ENCODE data around the gene BCAN. TPM values are rescaled to one million over a fixed set of nuclear protein-coding genes. Genes with fewer than 3 reads are reported as not detected.
A peak's percentile ranks its signal among the peaks of the same experiment; 100 is the strongest.

BCAN gene
- polyA plus RNA-seq, 4 donors, result 0.12 to 0.58 (median 0.13) TPM; not detected in 1

- peak in 3 of 4 donors; percentile 75 to 84 (median 80) for DNase-seq (ENCODE audit: low read depth in 4 of 4, low spot score in 3 of 4)
These were observed 51.3 kb downstream of the BCAN start for GRCh38 chr1:156692925-156693847.

GRCh38 chr1:156693848-156694689, 52.2 kb downstream of the BCAN start:
- DNase-seq (ENCODE audit: low read depth in 4 of 4, low spot score in 3 of 4), result no peak

DNA sequence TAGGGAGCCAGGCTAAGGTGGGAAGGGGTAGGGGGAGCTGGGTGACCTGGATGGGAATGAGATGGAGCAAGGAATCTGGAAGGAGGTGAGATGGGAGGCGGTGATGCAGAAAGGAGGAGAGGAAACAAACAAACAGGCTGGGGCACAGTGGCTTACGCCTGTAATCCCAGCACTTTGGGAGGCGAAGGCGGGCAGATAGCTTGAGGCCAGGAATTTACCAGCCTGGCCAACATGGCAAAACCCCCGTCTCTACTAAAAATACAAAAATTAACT, 52.7 kb downstream of the BCAN start:
- no peak for DNase-seq (ENCODE audit: low read depth in 4 of 4, low spot score in 3 of 4)

DNA sequence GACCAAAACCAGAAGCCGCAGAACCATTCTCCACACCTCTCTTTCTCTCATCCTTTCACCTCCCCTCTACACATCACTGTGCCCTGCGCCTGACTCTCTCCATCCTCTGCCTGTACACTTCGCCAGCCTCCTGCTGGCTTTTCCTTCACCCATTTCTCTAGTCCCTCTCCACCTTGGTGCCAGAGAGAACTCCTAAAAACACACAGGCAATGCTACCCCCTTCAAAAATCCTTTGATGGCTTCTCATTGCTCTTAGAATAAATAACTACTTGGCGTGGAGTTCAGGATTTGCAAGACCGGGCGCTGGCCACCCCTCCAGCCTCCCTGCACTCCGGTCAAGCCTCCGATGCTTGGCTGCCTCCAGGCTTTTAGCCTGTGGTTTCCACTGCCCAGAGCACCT, 54.8 kb downstream of the BCAN start:
- DNase-seq (ENCODE audit: low read depth in 4 of 4, low spot score in 3 of 4), result no peak

DNA sequence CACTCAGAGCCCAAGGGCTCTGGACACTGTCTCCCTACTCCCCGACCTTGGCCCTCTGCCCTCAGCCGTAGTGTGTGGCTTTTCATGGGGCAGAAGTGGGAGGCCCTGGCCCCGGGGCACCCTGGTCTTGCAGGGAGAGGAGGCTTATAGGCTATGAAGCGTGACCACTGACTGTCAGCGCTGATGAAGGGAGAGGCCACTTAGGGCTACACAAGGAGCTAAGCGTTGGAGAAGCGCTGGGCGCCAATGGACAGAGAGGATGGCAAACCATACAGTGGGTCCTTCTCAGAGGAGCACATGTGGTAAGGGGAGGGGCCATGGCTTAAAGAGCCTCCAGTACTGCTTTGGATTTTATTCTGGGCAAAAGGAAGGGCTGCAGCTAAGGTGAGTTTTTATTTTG, 55.6 kb downstream of the BCAN start:
- no peak for DNase-seq (ENCODE audit: low read depth in 4 of 4, low spot score in 3 of 4)

DNA sequence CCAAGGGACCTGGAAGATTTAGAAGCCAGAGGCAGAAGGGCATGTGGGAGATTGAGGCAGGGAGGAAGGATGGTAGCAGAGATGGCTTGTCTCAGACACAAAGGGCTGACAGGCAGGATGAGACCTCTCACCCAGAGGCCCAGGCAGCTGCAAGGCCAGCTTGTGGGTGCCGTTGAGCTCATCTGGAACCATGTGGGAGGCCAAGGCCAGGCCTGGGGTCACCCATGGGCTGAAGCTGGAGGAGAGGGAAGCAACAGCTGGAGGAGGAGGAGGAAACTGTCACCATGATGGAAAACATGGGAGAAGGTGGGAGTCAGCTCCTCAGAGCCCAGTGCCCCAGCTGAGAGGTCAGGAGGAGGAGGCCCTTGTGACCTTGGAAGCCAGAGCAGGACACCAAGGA, 57.1 kb downstream of the BCAN start:
- no peak for DNase-seq (ENCODE audit: low read depth in 4 of 4, low spot score in 3 of 4)

DNA sequence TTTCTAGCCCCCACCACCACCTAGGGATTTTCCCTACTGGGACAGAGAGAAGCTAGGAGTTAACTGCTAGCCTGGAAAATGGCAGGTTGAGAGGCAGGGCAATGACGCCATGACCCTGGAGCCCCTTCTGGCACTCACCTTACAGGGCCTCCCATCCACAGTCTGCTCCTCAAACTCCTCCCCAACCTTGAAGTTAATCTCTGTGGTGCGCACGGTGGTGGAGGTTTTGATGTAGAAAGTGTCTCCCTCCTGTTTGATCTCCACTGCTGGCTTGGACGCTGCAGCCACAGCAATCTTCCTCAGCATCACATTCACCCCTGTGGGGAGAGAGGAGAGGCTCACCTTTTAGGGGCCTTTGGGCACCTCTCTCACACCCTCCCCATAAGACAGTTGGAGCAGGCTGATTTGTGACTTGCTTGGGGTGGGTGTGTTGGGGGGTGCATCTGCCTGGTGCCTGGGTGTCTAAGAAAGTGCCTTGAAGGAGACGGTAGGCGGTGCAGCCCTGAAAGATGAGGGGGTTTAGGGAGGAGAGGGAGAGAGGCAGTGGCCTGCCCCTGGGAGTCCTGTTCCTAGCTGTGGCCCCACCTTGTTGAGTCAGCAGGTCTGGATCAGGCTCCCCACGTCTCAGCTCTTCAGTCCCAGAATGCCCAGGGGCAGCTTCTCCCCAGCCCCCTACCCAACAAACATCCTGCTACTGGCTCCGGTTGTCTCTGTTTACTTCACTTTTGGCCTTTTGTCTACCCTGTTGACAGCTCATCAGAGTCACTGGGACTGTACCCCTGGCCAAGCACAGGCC, 59.0 kb downstream of the BCAN start:
- no peak for DNase-seq (ENCODE audit: low read depth in 4 of 4, low spot score in 3 of 4)

DNA sequence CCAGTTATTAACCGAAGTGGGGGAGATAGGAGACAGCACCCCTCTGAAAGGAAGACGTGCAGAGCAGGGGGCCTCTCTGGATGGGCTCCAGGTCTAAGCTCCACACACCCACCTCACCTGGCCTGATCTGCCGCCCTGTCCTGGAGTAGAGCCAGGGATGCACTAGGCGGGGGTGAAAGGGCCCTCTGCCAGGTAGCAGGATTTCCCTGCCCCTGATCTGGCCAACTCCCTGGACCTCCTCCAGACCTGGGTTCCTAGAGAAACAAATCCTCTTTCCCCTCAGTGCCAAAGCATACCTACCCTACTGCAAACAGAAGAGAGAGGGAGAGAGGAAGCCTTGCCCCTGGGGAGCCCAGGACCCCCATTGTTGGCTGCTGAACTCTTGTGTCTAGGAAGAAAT, 61.4 kb downstream of the BCAN start:
- DNase-seq (ENCODE audit: low read depth in 4 of 4, low spot score in 3 of 4), result no peak

DNA sequence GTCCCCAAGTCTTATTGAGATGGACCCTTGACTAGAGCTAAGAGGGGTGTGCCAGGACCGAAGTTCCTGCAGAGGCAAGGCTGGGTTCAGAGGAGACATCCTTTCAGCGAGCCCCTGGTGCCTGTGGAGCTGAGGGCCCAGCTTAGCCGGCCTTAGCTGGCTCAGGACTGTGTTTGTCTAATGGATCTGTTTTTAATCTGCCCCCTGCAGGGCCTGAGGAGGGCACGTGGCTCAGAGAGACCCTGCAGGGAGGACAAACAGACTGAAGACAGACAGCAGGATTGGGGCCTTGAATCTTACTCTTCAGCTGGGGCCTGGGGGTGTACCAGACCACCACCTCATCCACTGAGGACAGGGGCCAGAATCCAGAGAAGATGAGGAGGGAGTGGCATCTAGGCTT, 61.8 kb downstream of the BCAN start:
- no peak for DNase-seq (ENCODE audit: low read depth in 4 of 4, low spot score in 3 of 4)

DNA sequence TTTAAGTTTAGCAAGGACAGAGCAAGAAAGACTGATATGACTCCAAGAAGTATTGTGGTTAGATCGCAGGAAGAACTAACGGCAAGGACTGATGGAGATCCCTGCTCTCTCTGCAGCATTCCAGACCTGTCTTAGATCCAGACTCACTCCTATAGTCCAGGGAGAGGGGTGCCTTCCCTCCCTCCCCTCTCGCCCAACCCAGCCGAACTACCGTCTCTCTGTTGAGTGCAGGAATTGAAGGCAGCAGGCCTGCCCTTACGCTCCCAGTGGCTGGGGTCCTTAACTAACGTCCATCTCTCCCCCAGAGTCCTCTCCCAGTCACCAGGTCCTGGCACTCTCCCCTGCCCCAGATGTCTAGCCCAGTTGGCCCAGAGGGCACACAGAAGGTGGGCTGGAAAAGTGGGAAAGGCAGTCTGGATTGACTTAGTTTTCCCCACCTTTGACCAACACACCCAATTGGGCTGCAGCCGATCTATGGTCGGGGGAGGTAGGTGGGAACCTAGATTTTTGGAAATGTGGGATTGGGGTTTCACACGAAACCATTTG, 62.3 kb downstream of the BCAN start:
- no peak for DNase-seq (ENCODE audit: low read depth in 4 of 4, low spot score in 3 of 4)

DNA sequence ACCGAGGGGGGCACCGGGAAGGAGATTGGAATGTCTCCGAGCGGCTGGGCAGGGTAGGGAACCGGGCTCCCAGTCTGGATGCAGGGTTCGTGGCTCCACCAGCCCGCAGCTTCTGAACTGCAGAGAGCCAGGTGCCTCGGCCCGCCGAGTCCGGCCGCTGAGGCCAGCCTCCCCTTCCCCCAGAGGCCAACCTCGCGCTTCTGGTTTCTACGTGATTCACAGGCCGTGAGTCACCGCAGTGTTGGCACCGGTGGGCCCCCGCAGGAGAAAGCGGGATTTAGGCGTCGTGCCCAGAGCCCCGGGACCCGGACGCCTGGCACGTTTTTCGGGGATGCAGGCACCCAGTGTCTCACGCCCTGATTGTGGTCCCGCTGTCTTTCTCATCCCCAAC, 63.0 kb downstream of the BCAN start:
- DNase-seq (ENCODE audit: low read depth in 4 of 4, low spot score in 3 of 4), result no peak

GRCh38 chr1:156705321-156705917, 63.5 kb downstream of the BCAN start, which contains the start of gene CRABP2:
TSS of gene CRABP2 (minus strand) at chr1:156705583. CDS start at chr1:156705446, 137 bp downstream.
- DNase-seq (ENCODE audit: low read depth in 4 of 4, low spot score in 3 of 4), result no peak

- DNase-seq (ENCODE audit: low read depth in 4 of 4, low spot score in 3 of 4), result peak in 1 of 4 donors; percentile 73
These were observed 64.2 kb downstream of the BCAN start for GRCh38 chr1:156705918-156706656.

DNA sequence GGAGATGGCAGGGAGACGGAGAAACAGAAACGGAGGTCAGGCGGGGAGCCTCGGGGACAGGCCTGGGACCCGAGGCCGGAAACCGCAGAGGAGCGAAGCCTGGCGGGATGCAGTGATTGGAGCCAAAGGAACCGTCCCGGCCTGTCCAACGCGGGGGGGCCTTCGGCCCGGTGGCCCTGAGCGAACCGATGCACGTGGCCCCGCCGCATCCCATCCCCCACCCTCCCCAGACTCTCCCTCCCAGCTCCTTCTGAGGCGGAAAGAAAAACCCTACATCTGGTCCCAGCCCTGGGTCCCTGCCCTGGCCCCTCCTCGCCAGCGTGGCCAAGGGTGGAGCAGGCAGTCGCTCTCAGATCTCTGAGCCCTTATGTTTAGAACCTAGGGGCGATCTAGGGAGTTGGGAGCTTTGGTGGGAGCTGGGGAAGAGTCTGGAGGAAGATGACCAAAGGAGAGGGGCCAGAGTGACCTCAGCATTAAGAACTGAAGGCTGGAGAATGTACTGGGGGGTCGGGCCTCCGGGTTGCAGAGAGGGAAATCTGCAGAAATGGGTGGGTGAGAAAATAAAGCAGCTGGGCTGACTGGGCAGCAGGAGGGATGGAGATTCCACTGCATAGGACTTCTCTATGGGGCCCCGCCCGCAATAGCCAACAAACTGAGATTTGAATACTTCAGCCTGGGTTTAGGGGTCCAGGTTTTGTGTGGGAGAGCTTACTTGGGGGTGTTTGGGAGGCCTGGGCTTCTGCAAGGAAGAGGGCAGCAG, 64.9 kb downstream of the BCAN start:
- DNase-seq (ENCODE audit: low read depth in 4 of 4, low spot score in 3 of 4), result no peak

GRCh38 chr1:156707417-156708217, 65.7 kb downstream of the BCAN start:
- no peak for DNase-seq (ENCODE audit: low read depth in 4 of 4, low spot score in 3 of 4)

DNA sequence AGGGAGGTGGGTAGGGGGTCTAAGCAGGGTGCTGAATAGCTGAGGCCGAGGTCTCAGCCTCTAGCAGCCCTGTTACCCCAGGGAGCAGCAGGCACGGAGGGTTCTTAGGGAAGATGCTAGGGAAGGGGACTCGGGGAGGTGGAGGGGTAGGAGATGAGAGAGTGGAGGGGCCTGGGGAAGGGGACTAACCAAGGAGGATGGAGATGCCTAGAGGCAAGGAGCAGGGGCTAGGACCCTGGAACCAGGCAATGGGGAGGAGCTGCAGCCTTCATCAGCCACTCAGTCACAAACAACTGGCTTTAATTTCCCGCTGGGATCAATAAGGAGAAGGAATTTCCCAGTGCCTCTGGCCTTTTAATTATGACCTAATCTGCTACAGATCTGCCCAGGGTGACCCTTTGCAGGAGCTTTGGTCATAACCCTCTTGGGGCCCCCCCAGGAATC, 66.3 kb downstream of the BCAN start:
- no peak for DNase-seq (ENCODE audit: low read depth in 4 of 4, low spot score in 3 of 4)

- DNase-seq (ENCODE audit: low read depth in 4 of 4, low spot score in 3 of 4), result no peak
These were observed 67.1 kb downstream of the BCAN start for GRCh38 chr1:156709031-156709430.
